Mucosa of stomach (tissue), 1 donor: Measurements from ENCODE around the gene EPHA1.

Experiments
- H3K27me3 ChIP-seq: one replicate; pipeline ENCODE4 v1.7.0; 2013; ENCODE audit warnings: mild to moderate bottlenecking, low read length; ENCODE audit not compliant: control insufficient read depth, insufficient read depth
- H3K36me3 ChIP-seq: one replicate; pipeline ENCODE4 v1.7.0; 2013; ENCODE audit warnings: low read length; ENCODE audit not compliant: control insufficient read depth, insufficient read depth
- H3K4me1 ChIP-seq: one replicate; pipeline ENCODE4 v1.7.0; 2013; ENCODE audit warnings: mild to moderate bottlenecking, low read length; ENCODE audit not compliant: control insufficient read depth, insufficient read depth
- H3K4me3 ChIP-seq: one replicate; pipeline ENCODE4 v1.7.0; 2013; ENCODE audit warnings: low read length
- H3K9ac ChIP-seq: one replicate; pipeline ENCODE4 v1.7.0; 2013; ENCODE audit warnings: mild to moderate bottlenecking, low read length, moderate library complexity
- H3K9me3 ChIP-seq: one replicate; pipeline ENCODE4 v1.7.0; 2013; ENCODE audit warnings: mild to moderate bottlenecking, low read length, moderate library complexity; ENCODE audit not compliant: control insufficient read depth
- donor health status: Pancreatic carcinoma.

The EPHA1 gene

DNA sequence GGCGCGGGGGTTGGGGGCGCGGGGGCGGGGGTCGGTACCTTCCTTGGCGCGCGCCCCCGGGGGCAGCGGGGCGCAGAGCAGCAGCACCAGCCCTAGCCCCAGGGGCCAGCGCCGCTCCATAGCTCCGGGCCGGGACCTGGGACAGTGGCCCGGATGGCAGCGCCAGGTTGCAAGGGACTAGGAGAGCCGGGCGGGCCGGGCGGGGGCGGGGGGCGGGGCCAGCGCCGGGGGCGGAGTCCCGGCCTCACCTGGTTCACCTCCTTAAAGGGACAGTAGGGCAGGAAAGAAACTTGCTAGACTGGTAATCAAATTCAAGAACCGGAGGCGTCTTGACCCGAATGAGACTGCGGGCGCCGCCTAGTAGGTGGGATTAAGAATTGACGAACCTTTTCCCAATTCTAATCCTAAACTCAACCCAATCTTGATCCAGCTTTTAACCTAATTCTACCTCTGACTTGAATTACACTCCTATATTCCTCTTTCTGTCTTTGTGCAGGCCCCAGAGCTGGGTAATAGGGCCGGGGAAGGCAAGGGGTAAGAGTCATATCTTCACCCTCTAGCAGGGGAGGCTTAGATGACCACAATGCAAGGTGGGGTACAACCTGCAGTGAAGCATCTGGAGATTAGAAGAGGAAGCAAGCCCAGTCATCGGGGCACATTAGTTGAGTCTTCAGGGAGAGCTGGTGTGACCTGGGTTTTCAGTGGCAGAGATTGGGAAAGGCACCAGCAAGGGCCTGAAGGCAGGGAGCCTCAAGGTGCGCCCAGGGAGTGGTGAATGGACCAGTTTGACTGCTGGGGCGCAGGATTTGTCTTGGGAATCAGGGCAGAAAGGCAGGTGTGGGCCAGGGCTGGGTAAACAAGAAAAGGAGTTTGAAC is at the start of gene EPHA1:
EPHA1 (minus strand) TSS at position 171 of the 876 bp plus-strand sequence; CDS start at position 120, 51 bp downstream.
- peak within 1 kb of the TSS; percentile 70 for H3K9ac ChIP-seq
- H3K4me1 ChIP-seq: peaks cover 20% of the 10 kb centered on the region
- H3K27me3 ChIP-seq: no peaks in the 10 kb centered on the region
- H3K9me3 ChIP-seq: no peaks in the 10 kb centered on the region
- H3K4me3 ChIP-seq: peak within 1 kb of the TSS; percentile 18
- no peaks in the 10 kb centered on the region for H3K36me3 ChIP-seq

DNA sequence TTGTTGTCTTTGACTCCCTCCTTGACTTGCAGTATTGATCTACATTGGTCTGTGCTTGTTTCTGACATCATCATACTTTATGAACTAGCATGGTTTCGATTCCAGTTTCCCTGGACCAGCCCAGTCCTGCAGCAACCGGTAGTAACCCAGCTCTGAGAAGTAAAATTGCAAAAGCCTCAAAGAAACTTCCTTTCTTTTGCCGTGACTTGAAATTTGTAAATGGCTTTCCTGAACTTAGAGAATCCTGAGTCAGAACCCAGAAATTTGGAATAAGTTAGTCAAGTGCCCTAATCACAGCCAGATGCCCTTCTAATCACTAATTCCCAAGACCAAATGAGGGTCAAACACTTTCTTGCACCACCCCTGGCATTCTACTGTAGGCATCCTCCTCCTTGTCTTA is 49.6 kb upstream of the EPHA1 start:
- H3K4me3 ChIP-seq: no peak overlapping the region
- H3K27me3 ChIP-seq: no peaks in the 10 kb centered on the region
- no peaks in the 10 kb centered on the region for H3K9me3 ChIP-seq
- no peaks in the 10 kb centered on the region for H3K36me3 ChIP-seq
- no peak overlapping the region for H3K9ac ChIP-seq
- H3K4me1 ChIP-seq: no peaks in the 10 kb centered on the region

DNA sequence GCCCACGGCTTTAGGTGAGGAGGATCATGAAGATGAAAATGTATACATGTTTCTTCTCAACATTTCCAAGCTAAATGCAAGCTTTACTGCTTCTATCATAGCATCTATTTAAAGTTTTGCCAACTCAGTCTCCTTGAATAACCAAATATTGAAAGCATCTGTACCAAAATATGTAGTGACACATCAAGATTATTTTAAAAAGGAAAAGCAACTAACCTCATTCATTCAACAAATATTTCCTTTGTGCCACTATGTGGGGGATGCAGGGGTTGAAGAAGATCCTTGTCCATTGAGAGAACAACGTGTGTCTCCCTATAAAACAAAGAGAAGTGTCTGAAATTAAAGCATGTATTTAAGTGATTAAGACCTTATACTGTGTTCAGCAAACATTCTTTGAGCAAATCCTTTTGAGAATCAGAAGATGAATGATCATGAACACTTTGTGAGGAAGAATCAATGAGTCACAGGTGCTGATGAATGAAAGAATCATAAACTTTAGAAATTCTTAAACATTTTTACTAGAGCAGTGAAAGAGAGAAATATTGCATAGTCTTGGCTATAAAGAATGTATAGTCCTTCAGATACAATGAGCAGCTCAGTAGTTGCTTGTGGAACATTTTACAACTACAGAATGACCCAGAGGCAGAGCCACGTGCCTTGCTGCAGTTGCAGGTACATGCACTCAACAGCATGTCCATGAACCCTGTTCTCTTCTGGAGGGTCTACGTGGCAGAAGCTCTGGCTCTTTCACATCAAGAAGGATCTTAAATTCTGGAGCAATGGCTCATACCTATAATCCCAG is 48.5 kb upstream of the EPHA1 start:
- H3K36me3 ChIP-seq: no peaks in the 10 kb centered on the region
- no peaks in the 10 kb centered on the region for H3K4me1 ChIP-seq
- no peaks in the 10 kb centered on the region for H3K9me3 ChIP-seq
- no peaks in the 10 kb centered on the region for H3K27me3 ChIP-seq
- no peak overlapping the region for H3K9ac ChIP-seq
- H3K4me3 ChIP-seq: no peak overlapping the region

DNA sequence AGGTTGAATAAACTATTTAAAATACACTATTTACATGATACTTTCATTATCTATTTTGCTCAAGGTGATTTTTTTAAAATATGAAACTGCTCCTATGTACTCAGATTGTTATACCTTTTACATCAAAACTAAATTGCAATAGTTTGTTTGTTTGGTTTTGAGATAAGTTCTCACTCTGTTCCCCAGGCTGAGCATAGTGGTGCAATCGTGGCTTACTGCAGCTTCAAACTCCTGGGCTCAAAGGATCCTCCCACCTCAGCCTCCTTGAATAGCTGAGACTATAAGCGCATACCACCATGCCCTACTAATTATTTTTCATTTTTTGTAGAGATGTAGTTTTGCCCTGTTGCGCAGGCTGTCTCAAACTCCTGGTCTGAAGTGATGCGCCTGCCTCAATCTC is 47.3 kb upstream of the EPHA1 start:
- H3K9me3 ChIP-seq: no peaks in the 10 kb centered on the region
- H3K4me3 ChIP-seq: no peak overlapping the region
- no peaks in the 10 kb centered on the region for H3K27me3 ChIP-seq
- H3K36me3 ChIP-seq: no peaks in the 10 kb centered on the region
- no peaks in the 10 kb centered on the region for H3K4me1 ChIP-seq
- H3K9ac ChIP-seq: no peak overlapping the region

- H3K9ac ChIP-seq: no peak overlapping the region
- H3K9me3 ChIP-seq: no peaks in the 10 kb centered on the region
- H3K4me1 ChIP-seq: no peaks in the 10 kb centered on the region
- no peak overlapping the region for H3K4me3 ChIP-seq
- no peaks in the 10 kb centered on the region for H3K27me3 ChIP-seq
- no peaks in the 10 kb centered on the region for H3K36me3 ChIP-seq
Observed at GRCh38 chr7:143455491-143455890, 46.8 kb upstream of the EPHA1 start.

GRCh38 chr7:143454091-143454680 is 45.5 kb upstream of the EPHA1 start:
- H3K9me3 ChIP-seq: no peaks in the 10 kb centered on the region
- no peaks in the 10 kb centered on the region for H3K27me3 ChIP-seq
- no peak overlapping the region for H3K9ac ChIP-seq
- no peak overlapping the region for H3K4me3 ChIP-seq
- no peaks in the 10 kb centered on the region for H3K36me3 ChIP-seq
- no peaks in the 10 kb centered on the region for H3K4me1 ChIP-seq

GRCh38 chr7:143452495-143452894 is 43.8 kb upstream of the EPHA1 start:
- H3K36me3 ChIP-seq: no peaks in the 10 kb centered on the region
- H3K4me3 ChIP-seq: no peak overlapping the region
- no peaks in the 10 kb centered on the region for H3K27me3 ChIP-seq
- no peak overlapping the region for H3K9ac ChIP-seq
- H3K4me1 ChIP-seq: no peaks in the 10 kb centered on the region
- no peaks in the 10 kb centered on the region for H3K9me3 ChIP-seq

- no peak overlapping the region for H3K4me3 ChIP-seq
- no peak overlapping the region for H3K9ac ChIP-seq
- no peaks in the 10 kb centered on the region for H3K27me3 ChIP-seq
- H3K9me3 ChIP-seq: no peaks in the 10 kb centered on the region
- H3K36me3 ChIP-seq: no peaks in the 10 kb centered on the region
- H3K4me1 ChIP-seq: no peaks in the 10 kb centered on the region
Observed at GRCh38 chr7:143451746-143452145, 43.1 kb upstream of the EPHA1 start.

- Histone ChIP-seq H3K4me3 (no peak overlapping the region), H3K9me3 (no peaks in the 10 kb centered on the region), H3K4me1 (no peaks in the 10 kb centered on the region), H3K9ac (no peak overlapping the region), H3K27me3 (no peaks in the 10 kb centered on the region), H3K36me3 (no peaks in the 10 kb centered on the region)
Observed at GRCh38 chr7:143451122-143451521, 42.5 kb upstream of the EPHA1 start.

GRCh38 chr7:143449793-143450192 is 41.1 kb upstream of the EPHA1 start:
- H3K36me3 ChIP-seq: no peaks in the 10 kb centered on the region
- H3K27me3 ChIP-seq: no peaks in the 10 kb centered on the region
- H3K4me3 ChIP-seq: no peak overlapping the region
- no peaks in the 10 kb centered on the region for H3K4me1 ChIP-seq
- no peak overlapping the region for H3K9ac ChIP-seq
- no peaks in the 10 kb centered on the region for H3K9me3 ChIP-seq

- H3K9me3 ChIP-seq: no peaks in the 10 kb centered on the region
- no peaks in the 10 kb centered on the region for H3K27me3 ChIP-seq
- no peak overlapping the region for H3K9ac ChIP-seq
- no peak overlapping the region for H3K4me3 ChIP-seq
- no peaks in the 10 kb centered on the region for H3K36me3 ChIP-seq
- H3K4me1 ChIP-seq: no peaks in the 10 kb centered on the region
Observed at GRCh38 chr7:143448429-143448828, 39.8 kb upstream of the EPHA1 start.

DNA sequence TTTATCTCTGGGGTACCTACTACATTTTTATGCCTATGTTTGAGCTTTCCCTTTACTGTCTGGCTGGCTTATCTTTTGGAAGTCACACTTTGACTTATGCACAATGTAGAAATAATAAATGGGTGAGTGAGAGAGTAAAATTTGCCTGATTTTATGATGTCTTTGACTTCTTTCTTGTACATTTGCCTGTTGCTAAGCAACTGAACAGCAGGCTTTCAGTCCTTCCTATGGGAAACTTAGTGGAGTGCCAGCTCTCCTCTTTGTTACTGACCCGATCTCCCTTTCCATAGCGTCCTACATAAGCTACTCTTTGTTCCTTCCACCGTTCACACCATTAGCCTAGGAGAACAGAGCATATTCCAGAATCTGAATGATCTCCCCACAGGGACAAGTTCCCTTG is 38.8 kb upstream of the EPHA1 start:
- no peaks in the 10 kb centered on the region for H3K36me3 ChIP-seq
- no peak overlapping the region for H3K4me3 ChIP-seq
- H3K27me3 ChIP-seq: no peaks in the 10 kb centered on the region
- no peak overlapping the region for H3K9ac ChIP-seq
- no peaks in the 10 kb centered on the region for H3K4me1 ChIP-seq
- no peaks in the 10 kb centered on the region for H3K9me3 ChIP-seq
